Inferior parietal cortex (tissue), 1 donor: ENCODE results near the gene SIT1.

ENCODE experiments used
- DNase-seq: peaks from one replicate; pipeline ENCODE4 v3.0.0-alpha.2; 2016; ENCODE audit errors: extremely low spot score

SIT1 gene

DNA sequence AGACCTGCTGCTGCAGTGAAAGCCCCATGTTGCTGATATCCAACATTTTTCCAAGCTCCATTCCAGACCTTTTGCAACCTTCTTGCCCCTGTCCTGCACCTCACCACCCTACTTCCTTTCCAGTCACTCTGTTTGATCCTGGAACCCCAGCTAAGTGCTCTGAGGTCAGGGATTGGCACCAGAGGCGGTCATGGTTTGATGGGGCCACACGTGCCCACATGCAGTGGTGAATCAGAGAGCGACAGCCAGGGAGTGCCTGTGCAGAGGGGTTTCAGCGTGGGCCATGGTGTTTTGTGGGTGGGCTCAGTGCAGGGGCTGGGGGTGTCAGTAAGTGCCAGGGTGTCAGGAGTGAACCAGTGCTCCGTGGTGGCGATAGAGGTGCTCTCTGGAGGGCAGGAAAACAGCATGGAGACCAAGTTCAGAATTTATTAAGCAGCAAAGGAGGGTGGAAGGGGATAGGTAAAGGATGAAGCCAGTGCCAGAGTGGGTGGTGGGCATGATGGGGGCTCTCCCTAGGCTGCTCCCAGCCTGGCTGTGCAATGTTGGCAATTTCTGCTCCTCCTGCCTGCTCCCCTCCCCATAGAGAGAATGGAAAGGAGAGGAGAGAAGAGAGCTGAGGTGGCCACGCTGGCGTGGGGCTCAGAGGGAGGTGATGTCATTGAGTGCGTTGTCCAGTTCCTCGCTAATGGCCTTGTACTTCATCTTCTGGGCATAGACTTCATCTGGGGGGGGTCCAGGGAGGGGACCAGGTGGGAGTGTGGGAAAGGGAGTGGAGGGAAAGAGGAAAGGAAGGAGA lies 32.0 kb upstream of the SIT1 start:
- no peak for DNase-seq

DNA sequence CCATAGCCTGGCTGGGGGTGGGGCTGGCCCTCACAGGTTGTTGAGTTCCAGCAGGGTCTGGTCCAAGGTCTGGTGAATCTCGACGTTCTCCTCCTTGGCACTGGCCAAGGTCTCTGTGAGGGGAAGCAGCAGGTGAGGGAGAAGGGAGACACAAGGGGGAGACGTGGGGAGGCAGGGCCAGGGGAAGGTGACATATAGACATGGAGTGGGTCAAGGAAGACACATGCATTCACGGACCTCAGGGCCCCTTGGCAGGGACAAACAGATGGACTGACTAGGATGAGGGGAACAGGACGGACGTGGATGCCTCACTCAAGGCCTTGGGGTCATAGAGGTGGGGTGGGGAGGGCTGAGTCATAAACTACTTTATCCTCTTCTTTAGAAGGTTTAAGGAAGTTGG lies 31.3 kb upstream of the SIT1 start:
- DNase-seq = no peak

DNA sequence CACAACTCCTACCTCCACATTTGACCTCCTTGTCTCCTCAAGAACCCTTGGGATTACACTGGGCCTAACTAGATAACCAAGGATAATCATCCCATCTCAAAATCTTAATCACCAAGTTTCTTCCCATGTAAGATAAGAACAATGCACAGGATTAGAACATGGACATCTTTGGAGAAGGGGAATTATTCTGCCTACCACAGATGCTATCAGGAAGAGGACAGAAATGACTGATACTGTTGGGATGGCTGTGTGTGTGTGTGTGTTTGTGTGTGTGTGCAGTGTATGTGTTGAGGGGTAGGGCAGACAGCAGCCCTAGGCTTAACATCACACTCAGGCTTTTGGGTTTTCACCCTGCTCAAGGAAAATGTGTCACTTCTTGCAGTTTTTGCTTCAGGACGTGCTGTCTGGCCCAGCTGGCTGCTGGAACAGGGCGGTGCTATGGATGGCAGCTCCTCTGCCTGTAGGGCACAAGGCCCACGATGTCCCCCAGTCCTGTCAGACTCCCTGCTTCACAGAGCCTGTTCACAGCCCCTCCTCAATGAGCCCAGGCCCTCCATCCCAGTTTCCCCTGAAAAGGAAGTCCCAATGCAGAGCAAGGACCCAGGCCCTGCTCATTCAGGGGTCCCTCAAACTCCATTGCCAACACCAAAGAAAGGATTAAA lies 30.7 kb upstream of the SIT1 start:
- DNase-seq = no peak

DNA sequence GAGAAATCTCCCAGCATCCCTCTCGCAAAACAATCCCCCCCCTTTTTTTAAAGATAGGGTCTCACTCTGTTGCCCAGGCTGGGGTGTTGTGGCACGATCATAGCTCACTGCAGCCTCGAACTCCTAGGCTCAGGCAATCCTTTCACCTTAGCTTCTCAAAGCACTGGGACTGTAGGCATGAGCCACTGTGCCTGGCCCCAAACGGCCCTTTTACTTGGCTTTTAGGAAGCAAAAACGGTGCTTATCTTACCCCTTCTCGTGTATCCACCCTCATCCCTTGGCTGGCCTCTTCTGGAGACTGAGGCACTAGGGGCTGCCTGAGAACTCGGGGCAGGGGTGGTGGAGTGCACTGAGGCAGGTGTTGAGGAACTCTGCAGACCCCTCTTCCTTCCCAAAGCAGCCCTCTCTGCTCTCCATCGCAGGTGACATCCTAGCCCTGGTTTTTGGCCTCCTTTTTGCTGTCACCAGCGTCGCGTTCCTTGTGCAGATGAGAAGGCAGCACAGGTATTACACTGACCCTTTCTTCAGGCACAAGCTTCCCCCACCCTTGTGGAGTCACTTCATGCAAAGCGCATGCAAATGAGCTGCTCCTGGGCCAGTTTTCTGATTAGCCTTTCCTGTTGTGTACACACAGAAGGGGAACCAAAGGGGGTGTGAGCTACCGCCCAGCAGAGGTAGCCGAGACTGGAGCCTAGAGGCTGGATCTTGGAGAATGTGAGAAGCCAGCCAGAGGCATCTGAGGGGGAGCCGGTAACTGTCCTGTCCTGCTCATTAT lies 29.8 kb upstream of the SIT1 start:
- no peak for DNase-seq

DNA sequence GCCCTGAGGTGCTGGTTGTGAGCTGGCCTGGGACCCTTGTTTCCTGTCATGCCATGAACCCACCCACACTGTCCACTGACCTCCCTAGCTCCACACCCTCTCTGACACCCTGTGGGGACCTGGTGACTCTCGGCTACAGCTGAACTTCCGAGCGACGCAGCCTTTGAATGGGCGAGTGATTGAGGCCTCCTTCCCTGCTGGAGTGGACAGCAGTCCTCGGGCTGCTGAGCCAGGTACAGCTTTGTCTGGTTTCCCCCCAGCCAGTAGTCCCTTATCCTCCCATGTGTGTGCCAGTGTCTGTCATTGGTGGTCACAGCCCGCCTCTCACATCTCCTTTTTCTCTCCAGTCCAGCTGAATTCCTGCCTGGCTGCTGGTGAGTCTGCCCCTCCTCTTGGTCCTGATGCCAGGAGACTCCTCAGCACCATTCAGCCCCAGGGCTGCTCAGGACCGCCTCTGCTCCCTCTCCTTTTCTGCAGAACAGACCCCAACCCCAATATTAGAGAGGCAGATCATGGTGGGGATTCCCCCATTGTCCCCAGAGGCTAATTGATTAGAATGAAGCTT lies 29.1 kb upstream of the SIT1 start:
- no peak for DNase-seq

DNA sequence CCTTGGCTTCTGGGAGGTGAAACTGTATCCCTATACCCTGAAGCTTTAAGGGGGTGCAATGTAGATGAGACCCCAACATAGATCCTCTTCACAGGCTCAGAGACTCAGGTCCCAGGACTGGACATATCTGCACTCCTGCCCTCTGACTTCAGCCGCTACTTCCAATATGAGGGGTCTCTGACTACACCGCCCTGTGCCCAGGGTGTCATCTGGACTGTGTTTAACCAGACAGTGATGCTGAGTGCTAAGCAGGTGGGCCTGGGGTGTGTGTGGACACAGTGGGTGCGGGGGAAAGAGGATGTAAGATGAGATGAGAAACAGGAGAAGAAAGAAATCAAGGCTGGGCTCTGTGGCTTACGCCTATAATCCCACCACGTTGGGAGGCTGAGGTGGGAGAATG lies 28.4 kb upstream of the SIT1 start:
- DNase-seq = no peak

DNA sequence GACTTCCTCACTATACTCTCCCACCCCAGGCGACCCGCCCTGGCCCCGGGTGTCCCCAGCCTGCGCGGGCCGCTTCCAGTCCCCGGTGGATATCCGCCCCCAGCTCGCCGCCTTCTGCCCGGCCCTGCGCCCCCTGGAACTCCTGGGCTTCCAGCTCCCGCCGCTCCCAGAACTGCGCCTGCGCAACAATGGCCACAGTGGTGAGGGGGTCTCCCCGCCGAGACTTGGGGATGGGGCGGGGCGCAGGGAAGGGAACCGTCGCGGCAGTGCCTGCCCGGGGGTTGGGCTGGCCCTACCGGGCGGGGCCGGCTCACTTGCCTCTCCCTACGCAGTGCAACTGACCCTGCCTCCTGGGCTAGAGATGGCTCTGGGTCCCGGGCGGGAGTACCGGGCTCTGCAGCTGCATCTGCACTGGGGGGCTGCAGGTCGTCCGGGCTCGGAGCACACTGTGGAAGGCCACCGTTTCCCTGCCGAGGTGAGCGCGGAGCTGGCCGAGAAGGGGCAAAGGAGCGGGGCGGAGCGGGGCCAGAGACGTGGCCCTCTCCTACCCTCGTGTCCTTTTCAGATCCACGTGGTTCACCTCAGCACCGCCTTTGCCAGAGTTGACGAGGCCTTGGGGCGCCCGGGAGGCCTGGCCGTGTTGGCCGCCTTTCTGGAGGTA lies 25.1 kb upstream of the SIT1 start:
- no peak for DNase-seq

DNA sequence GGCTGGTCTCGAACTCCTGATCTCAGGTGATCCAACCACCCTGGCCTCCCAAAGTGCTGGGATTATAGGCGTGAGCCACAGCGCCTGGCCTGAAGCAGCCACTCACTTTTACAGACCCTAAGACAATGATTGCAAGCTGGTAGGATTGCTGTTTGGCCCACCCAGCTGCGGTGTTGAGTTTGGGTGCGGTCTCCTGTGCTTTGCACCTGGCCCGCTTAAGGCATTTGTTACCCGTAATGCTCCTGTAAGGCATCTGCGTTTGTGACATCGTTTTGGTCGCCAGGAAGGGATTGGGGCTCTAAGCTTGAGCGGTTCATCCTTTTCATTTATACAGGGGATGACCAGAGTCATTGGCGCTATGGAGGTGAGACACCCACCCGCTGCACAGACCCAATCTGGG lies 24.5 kb upstream of the SIT1 start:
- DNase-seq = no peak

DNA sequence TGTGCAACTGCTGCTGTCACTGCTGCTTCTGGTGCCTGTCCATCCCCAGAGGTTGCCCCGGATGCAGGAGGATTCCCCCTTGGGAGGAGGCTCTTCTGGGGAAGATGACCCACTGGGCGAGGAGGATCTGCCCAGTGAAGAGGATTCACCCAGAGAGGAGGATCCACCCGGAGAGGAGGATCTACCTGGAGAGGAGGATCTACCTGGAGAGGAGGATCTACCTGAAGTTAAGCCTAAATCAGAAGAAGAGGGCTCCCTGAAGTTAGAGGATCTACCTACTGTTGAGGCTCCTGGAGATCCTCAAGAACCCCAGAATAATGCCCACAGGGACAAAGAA lies 23.3 kb upstream of the SIT1 start:
- DNase-seq = no peak

DNA sequence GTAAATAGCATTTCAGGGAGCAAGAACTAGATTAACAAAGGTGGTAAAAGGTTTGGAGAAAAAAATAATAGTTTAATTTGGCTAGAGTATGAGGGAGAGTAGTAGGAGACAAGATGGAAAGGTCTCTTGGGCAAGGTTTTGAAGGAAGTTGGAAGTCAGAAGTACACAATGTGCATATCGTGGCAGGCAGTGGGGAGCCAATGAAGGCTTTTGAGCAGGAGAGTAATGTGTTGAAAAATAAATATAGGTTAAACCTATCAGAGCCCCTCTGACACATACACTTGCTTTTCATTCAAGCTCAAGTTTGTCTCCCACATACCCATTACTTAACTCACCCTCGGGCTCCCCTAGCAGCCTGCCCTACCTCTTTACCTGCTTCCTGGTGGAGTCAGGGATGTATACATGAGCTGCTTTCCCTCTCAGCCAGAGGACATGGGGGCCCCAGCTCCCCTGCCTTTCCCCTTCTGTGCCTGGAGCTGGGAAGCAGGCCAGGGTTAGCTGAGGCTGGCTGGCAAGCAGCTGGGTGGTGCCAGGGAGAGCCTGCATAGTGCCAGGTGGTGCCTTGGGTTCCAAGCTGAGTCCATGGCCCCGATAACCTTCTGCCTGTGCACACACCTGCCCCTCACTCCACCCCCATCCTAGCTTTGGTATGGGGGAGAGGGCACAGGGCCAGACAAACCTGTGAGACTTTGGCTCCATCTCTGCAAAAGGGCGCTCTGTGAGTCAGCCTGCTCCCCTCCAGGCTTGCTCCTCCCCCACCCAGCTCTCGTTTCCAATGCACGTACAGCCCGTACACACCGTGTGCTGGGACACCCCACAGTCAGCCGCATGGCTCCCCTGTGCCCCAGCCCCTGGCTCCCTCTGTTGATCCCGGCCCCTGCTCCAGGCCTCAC lies 22.6 kb upstream of the SIT1 start, which contains the start of gene CA9:
Gene CA9 (plus strand): TSS at position 797 of the 893 bp plus-strand sequence. CDS start 32 bp downstream, at position 829.
- no peak for DNase-seq

DNA sequence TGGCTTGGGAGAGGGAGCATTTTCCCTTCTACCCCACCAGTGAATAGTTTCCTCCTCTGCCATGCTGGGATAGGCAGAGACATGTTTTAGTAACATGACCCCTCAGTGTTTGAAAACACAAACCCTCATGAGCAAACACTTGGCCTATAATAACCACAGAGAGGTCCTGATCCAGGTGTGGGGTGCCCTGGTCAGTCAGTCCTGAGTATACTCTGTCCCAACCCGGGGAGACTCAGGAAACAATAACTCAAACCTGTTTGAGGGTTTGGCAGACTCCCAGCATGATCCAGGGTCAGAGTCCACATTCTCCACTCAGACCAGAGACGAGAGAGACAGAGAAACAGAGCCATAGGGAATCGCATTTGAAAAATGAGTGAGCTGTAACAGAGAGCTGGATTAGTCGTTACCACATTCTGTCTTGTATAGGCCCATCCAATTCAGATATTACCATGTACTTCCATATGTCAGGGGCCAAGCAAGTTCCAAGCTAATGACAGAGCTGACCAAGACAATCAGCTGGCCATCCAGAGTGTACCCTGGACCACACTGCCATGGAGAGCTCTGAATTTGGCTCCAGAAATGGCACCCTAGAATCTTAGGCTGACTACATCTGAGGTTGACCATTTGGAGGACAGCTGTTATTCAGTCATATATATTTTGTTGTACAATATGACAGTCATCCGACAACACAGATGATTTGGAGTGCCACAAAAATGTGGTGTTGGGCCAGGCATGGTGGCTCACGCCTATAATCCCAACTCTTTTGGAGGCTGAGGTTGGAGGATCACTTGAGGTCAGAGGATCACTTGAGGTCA lies 18.8 kb upstream of the SIT1 start:
- DNase-seq = no peak

DNA sequence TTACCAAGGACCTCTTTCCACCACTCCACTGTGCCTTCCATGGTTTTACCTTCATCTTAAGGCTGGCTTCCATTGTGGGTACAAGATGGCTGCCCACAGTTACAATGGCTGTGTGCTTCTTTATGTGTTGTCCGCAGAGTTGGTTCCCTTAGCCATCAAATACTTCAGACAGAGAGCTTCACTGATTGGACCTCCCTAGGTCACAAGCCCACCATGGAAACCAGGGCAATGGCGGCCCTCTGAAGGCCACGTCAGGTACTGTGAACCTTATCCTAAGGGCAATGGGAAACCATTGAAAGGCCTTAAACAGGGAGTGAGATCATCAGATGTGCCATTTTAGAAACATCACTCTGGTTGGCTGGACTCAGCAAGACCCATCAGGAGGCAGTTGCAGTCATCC lies 17.2 kb upstream of the SIT1 start:
- DNase-seq = no peak

DNA sequence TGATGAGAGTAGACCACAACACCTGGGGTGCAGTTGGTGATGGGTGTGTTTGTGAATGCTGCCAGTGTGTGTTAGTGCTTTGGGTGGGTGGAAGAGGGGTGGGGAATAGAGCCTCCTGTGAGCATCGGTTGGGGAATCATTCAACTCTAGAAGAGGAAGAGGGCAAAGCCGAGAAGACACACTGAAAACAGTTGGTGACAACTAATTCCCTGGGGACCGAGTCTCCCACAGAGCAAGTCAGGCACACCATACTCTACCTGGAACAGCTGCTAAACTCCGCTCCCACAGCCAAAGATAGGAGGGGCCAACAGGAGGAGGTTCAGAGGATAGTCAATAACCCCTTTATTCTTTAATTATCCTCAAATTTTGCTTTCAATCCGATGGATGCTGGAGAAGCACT lies 15.8 kb upstream of the SIT1 start:
- DNase-seq = no peak

DNA sequence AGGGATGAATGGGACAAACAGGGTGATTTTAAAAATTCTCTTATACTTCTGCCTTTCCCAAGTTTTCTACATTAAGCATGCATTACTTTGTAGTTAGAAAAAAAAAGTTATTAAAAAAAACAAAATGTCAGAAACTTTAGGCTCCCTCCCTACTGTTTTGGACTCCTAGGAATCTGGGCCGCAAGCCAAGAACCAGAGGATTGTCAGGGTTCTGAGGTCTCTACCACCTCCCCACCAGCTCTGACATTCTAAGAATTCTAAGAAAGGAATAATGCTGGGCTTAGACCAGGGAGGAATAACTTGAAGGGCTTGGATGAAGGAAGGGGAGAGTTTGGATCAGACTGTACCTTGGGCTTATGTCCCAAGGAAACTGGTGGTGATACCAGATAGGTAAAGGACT lies 15.3 kb upstream of the SIT1 start:
- DNase-seq = no peak

DNA sequence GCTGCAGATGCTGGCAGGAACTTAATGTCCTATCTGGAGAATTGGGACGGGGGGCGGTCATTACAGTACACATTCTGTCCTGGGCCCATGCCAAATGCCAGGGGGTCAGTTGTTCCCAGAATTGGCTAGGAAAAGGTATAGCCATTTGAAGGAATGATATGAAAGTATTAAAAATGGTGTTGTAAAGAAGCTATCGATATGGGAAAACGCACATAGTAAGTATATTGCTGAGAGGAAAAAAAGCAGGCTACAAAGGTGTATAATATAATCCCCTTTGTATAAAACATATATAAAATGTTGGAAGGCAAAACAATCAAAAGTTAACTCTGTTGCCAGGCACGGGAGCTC lies 14.7 kb upstream of the SIT1 start:
- DNase-seq = no peak

DNA sequence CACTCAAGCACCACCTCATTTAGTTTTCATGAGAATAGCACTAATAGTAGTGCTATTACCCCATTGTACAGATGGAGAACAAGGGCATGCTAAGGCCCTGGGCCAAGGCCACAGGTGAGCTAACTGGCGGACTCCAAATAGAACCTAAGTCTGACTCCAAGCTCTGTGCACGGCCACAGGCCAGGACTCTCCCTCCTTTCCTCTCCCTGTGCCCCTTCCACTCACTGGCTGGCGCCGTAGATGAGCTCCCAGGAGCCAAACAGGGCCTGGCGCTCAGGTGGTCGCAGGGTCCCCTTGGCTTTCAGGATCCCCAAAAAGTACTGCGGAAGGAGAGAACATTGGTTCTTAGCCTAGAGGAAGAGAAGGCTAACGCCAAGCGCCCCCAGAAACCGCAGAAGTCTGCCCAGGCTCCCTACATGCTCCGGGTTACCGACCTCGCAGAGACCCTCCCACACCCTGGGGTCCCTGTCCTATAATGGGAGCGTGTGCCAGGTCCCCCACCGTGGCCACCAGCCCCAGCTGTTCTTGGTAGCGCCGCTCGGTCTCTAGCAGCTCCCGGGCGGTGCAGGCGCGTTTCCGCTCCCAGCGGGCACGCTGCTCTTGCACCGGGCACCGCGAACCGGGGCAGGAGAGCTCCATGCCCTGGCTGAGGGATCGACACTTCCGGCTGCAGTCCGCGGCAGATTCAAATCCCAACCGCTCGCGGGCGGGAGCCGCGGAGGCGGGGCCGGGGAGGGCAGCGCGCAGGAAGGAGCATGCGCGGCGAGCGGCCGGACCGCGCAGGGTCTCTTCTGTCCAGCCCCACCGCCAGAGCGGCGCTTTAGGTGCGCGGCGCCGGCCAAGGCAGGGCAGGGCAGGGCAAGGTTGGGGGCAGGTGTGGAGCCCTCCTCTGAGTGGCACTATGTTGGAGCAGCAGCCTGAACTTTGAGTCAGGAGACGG lies 14.1 kb upstream of the SIT1 start, which contains the start of gene ARHGEF39:
Gene ARHGEF39 (minus strand): TSS at position 665 of the 940 bp plus-strand sequence. CDS start 26 bp downstream, at position 639.
- peak; percentile 67 for DNase-seq

DNA sequence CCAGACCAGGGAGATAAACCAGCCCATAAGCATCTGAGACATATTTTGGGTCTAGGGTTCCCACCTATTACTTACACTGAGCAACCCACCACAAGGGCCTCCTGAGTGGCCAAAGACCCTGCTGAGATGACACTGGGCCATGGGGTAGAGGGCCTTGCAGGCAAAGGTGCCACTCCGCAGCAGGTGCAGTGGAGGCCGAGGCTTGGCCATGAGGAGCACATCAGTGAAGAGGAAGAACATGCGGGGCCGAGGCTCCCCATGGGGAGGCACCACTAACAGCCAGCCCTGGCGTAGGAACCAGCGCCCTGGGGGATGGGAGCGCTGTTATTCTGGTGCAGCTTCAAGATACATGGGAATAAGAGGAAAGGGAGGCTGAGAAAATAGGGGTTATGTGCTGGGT lies 11.7 kb upstream of the SIT1 start:
- no peak for DNase-seq

DNA sequence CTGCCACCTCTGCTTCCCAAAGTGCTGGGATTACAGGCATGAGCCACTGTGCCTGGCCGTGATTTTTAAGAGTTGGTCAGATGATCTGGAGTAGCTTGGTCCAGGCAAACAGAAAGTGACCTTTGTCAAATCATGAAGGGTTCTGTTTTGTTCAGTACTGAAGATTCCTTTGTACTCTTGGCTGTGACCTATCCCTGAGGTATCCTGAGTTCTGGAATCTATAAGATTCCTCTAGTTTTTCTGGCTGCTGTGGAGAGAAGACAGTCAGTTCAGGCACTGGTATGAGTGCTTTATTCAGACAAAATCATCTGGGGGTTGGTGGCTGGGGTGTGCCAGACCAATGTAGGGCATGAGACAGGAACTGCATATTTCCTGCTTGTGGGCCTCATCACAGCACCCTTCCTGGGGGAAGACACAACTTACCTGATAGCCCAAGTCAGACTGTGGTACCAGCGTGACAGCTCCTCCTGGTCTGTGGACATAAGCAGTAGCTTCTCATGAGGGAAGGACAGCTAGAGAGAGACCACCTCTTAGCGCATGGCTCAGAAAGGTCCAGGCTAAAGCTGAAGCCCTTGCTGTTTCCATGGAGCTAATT lies 11.1 kb upstream of the SIT1 start:
- no peak for DNase-seq
